HepG2 (cell line): ENCODE measurements around the gene TOB2. TPM values are rescaled to one million over a fixed set of nuclear protein-coding genes. Genes with fewer than 3 reads are reported as not detected.

ENCODE experiments used
- EP300 ChIP-seq, 3 experiments: sonication (generic) in 1 of 3; formaldehyde crosslinking in 1 of 3; IDR thresholded peaks; 2 replicates each; pipeline versions ENCODE4 v1.5.1 to v1.6.1; 2011 to 2020; ENCODE audit warnings: low read depth in 2 of 3, low read length in 2 of 3, borderline replicate concordance in 1 of 3, improper control_type of control experiment in 1 of 3, mild to moderate bottlenecking in 1 of 3, missing genetic modification reagents in 1 of 3, moderate library complexity in 1 of 3
- HCFC1 ChIP-seq: fragments of 150-350 bp; IDR thresholded peaks from 2 replicates; pipeline ENCODE4 v1.6.1; 2014; ENCODE audit warnings: low read depth, low read length
- NCOA1 ChIP-seq: sonication (generic); formaldehyde crosslinking; IDR thresholded peaks from 2 replicates; pipeline ENCODE4 v1.9.0; 2021; ENCODE audit warnings: missing genetic modification reagents
- NR2C2 ChIP-seq: sonication (generic); formaldehyde crosslinking; IDR thresholded peaks from 2 replicates; pipeline ENCODE4 v1.4.0; 2020; ENCODE audit warnings: missing genetic modification reagents, mild to moderate bottlenecking, moderate library complexity, borderline replicate concordance
- SRF ChIP-seq: IDR thresholded peaks from 2 replicates; pipeline ENCODE4 v1.6.1; 2011; ENCODE audit warnings: mild to moderate bottlenecking, low read depth, low read length, moderate library complexity
- TAF15 ChIP-seq: fragments of 200-400 bp; formaldehyde crosslinking; IDR thresholded peaks from one replicate; pipeline ENCODE4 v1.6.1; 2018; ENCODE audit warnings: mild to moderate bottlenecking, low read depth, low read length; ENCODE audit not compliant: poor library complexity, severe bottlenecking
- TBL1XR1 ChIP-seq: fragments of 150-350 bp; IDR thresholded peaks from 2 replicates; pipeline ENCODE4 v1.6.1; 2014; ENCODE audit warnings: borderline replicate concordance, low read length; ENCODE audit not compliant: partially characterized antibody
- ZFP37 ChIP-seq: sonication (generic); formaldehyde crosslinking; IDR thresholded peaks from 2 replicates; pipeline ENCODE4 v1.4.0; 2020; ENCODE audit warnings: missing genetic modification reagents, borderline replicate concordance
- ZFY ChIP-seq: sonication (generic); formaldehyde crosslinking; IDR thresholded peaks from 2 replicates; pipeline ENCODE4 v1.4.0; 2020; ENCODE audit warnings: missing genetic modification reagents
- ZNF124 ChIP-seq: sonication (generic); formaldehyde crosslinking; IDR thresholded peaks from 2 replicates; pipeline ENCODE4 v1.4.0; 2020; ENCODE audit warnings: missing genetic modification reagents
- ZSCAN9 ChIP-seq: IDR thresholded peaks from 2 replicates; pipeline ENCODE4 v1.6.1; 2016; ENCODE audit warnings: borderline replicate concordance
- polyA plus RNA-seq, 8 experiments: library from polyadenylated mRNA; depleted of rRNA in 3 of 8; stranded (reverse) in 7 of 8; unstranded in 1 of 8; fragments of >200 nt; fragmentation: Illumina TruSeq in 4 of 8; extraction: Trizol in 4 of 8; gene quantifications; 2 replicates each; pipeline versions ENCODE4 v1.2.1 to v1.2.3, GENCODE V29; 2011 to 2016; ENCODE audit warnings: low read depth in 4 of 8, missing spikeins in 1 of 8, mixed read lengths in 1 of 8; ENCODE audit not compliant: insufficient read depth in 1 of 8
- total RNA-seq, 5 experiments: library from RNA; depleted of rRNA; stranded (reverse); fragments of >200 nt; fragmentation: Illumina TruSeq; extraction: Trizol; gene quantifications; 2 replicates each; pipeline ENCODE4 v1.2.3, GENCODE V29; 2016; ENCODE audit warnings: low read depth in 1 of 5
- TF ChIP-seq, protein P1 (sequence below): sonication (generic); formaldehyde crosslinking; IDR thresholded peaks from 2 replicates; pipeline ENCODE4 v1.5.0; 2020; ENCODE audit warnings: missing genetic modification reagents
- TF ChIP-seq, protein P2 (sequence below): sonication (generic); formaldehyde crosslinking; IDR thresholded peaks from 2 replicates; pipeline ENCODE4 v1.5.0; 2020; ENCODE audit warnings: mild to moderate bottlenecking, missing genetic modification reagents, borderline replicate concordance
- TF ChIP-seq, protein P3 (sequence below): sonication (generic); formaldehyde crosslinking; IDR thresholded peaks from 2 replicates; pipeline ENCODE4 v1.8.0; 2023; ENCODE audit warnings: mild to moderate bottlenecking, missing genetic modification reagents
- TF ChIP-seq, protein P4 (sequence below): sonication (generic); formaldehyde crosslinking; IDR thresholded peaks from 2 replicates; pipeline ENCODE4 v1.4.0; 2020; ENCODE audit warnings: mild to moderate bottlenecking, missing genetic modification reagents
- TF ChIP-seq, protein P5 (sequence below): sonication (generic); formaldehyde crosslinking; IDR thresholded peaks from 2 replicates; pipeline ENCODE4 v1.4.0; 2020; ENCODE audit warnings: missing genetic modification reagents
- TF ChIP-seq, protein P6 (sequence below): sonication (generic); formaldehyde crosslinking; IDR thresholded peaks from 2 replicates; pipeline ENCODE4 v1.9.0; 2021; ENCODE audit warnings: missing genetic modification reagents, mild to moderate bottlenecking, borderline replicate concordance

Gene TOB2
- total and polyA plus RNA-seq, 2 of the 13 experiments (the other 11 are each of a cell fraction or from before 2014, with no cell fraction given) = 12.2 to 13.7 TPM

DNA sequence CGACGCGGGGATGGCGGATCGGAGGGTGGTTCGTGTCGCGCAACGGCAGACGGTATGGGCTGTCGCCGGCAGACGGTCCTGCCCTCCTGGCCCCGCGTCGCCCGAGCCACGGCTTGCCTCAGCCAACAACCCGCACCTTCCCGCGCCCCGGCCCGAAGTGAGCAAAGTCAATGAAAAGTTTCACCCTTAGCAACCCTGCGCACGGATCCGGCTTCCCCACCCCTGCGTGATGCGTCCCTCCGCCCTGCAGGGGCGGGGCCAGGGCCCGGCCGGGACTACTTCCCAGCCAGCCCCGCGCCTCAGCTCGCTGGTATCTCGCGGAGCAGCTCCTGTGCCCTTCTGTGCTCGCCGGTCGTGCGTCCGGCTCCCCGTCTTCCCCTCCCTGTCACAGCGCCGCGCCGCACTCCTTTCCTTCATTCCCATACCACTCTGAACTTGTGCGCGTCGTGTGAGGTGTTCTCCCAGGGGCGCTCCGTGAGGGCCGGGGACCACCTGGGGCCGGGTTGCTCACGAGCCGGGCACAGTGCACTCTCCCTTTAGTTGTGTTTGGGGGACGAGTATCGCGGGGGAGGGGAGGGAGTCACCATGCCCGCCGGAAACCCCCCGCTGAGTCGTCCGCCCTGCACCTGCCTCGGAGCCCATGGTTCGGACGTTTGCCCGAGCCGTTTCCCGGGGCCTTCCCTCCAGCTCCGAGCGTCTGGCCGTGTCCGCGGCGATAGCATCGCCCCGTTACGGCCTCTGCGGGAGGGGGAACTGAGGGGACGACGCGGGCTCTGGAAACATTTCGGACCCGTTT, at the start of gene TOB2 (continued):
- TF ChIP-seq, protein P1, sequence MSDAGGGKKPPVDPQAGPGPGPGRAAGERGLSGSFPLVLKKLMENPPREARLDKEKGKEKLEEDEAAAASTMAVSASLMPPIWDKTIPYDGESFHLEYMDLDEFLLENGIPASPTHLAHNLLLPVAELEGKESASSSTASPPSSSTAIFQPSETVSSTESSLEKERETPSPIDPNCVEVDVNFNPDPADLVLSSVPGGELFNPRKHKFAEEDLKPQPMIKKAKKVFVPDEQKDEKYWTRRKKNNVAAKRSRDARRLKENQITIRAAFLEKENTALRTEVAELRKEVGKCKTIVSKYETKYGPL (CRISPR knock-in tag) = peak; percentile 62; the same call in 1 of the 2 replicates
- TF ChIP-seq, protein P2, sequence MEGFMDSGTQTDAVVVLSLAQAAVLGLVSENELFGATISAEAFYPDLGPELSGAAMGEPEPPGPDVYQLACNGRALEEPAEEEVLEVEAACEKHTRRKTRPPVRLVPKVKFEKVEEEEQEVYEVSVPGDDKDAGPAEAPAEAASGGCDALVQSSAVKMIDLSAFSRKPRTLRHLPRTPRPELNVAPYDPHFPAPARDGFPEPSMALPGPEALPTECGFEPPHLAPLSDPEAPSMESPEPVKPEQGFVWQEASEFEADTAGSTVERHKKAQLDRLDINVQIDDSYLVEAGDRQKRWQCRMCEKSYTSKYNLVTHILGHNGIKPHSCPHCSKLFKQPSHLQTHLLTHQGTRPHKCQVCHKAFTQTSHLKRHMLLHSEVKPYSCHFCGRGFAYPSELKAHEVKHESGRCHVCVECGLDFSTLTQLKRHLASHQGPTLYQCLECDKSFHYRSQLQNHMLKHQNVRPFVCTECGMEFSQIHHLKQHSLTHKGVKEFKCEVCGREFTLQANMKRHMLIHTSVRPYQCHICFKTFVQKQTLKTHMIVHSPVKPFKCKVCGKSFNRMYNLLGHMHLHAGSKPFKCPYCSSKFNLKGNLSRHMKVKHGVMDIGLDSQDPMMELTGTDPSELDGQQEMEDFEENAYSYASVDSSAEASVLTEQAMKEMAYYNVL (CRISPR knock-in tag) = no peak; the same call in 1 of the 2 replicates
- TF ChIP-seq NR2C2 (CRISPR knock-in tag) (peak; percentile 85), ZFP37 (CRISPR knock-in tag) (peak; percentile 85; the same call in 1 of the 2 replicates), HCFC1 (peak; percentile 61; the same call in 1 of the 2 replicates), EP300 (IDR thresholded peaks at IDR 0.05; ENCODE audit: low read depth in 2 of 2, low read length in 2 of 2) (peak; percentile 71 to 81; a peak in 3 of 4 replicates), EP300 (CRISPR knock-in tag; IDR thresholded peaks at IDR 0.05; ENCODE audit: borderline replicate concordance) (peak; percentile 76), SRF (peak; percentile 77), TBL1XR1 (peak; percentile 92), ZNF124 (peak; percentile 93), NCOA1 (CRISPR knock-in tag) (peak; percentile 83; the same call in 1 of the 2 replicates), ZFY (CRISPR knock-in tag) (peak; percentile 80), ZSCAN9 (CRISPR knock-in tag) (peak; percentile 89), TAF15 (peak; percentile 96)
- TF ChIP-seq, protein P3, sequence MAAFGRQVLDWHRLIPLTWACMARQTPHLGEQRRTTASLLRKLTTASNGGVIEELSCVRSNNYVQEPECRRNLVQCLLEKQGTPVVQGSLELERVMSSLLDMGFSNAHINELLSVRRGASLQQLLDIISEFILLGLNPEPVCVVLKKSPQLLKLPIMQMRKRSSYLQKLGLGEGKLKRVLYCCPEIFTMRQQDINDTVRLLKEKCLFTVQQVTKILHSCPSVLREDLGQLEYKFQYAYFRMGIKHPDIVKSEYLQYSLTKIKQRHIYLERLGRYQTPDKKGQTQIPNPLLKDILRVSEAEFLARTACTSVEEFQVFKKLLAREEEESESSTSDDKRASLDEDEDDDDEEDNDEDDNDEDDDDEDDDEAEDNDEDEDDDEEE = peak; percentile 74
- TF ChIP-seq, protein P4, sequence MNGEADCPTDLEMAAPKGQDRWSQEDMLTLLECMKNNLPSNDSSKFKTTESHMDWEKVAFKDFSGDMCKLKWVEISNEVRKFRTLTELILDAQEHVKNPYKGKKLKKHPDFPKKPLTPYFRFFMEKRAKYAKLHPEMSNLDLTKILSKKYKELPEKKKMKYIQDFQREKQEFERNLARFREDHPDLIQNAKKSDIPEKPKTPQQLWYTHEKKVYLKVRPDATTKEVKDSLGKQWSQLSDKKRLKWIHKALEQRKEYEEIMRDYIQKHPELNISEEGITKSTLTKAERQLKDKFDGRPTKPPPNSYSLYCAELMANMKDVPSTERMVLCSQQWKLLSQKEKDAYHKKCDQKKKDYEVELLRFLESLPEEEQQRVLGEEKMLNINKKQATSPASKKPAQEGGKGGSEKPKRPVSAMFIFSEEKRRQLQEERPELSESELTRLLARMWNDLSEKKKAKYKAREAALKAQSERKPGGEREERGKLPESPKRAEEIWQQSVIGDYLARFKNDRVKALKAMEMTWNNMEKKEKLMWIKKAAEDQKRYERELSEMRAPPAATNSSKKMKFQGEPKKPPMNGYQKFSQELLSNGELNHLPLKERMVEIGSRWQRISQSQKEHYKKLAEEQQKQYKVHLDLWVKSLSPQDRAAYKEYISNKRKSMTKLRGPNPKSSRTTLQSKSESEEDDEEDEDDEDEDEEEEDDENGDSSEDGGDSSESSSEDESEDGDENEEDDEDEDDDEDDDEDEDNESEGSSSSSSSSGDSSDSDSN (CRISPR knock-in tag) = peak; percentile 91
- TF ChIP-seq, protein P5, sequence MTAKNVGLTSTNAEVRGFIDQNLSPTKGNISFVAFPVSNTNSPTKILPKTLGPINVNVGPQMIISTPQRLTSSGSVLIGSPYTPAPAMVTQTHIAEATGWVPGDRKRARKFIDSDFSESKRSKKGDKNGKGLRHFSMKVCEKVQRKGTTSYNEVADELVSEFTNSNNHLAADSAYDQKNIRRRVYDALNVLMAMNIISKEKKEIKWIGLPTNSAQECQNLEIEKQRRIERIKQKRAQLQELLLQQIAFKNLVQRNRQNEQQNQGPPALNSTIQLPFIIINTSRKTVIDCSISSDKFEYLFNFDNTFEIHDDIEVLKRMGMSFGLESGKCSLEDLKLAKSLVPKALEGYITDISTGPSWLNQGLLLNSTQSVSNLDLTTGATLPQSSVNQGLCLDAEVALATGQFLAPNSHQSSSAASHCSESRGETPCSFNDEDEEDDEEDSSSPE (CRISPR knock-in tag) = peak; percentile 91
- TF ChIP-seq, protein P6, sequence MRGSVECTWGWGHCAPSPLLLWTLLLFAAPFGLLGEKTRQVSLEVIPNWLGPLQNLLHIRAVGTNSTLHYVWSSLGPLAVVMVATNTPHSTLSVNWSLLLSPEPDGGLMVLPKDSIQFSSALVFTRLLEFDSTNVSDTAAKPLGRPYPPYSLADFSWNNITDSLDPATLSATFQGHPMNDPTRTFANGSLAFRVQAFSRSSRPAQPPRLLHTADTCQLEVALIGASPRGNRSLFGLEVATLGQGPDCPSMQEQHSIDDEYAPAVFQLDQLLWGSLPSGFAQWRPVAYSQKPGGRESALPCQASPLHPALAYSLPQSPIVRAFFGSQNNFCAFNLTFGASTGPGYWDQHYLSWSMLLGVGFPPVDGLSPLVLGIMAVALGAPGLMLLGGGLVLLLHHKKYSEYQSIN (CRISPR knock-in tag) = no peak
